BLaER1 treated with 17β-estradiol and CSF1 and Interleukin-3, amounts not matched to agents 10 nM and 100 nM (cell line): ENCODE measurements around the gene EMID1.
A peak's percentile ranks its signal among the peaks of the same experiment; 100 is the strongest.

ENCODE experiments used
- H3K27ac ChIP-seq, 11 experiments: shearing (Covaris generic); formaldehyde crosslinking; 2 replicates each; pipeline ENCODE4 v1.8.1; 2022
- H3K27me3 ChIP-seq, 11 experiments: shearing (Covaris generic); formaldehyde crosslinking; 2 replicates each; pipeline ENCODE4 v1.8.1; 2022
- H3K36me3 ChIP-seq, 11 experiments: shearing (Covaris generic); formaldehyde crosslinking; 2 replicates each; pipeline ENCODE4 v1.8.1; 2022
- H3K4me1 ChIP-seq, 10 experiments: shearing (Covaris generic); formaldehyde crosslinking; 2 replicates each; pipeline ENCODE4 v1.8.1; 2022
- H3K4me2 ChIP-seq, 11 experiments: shearing (Covaris generic); formaldehyde crosslinking; 2 replicates each; pipeline ENCODE4 v1.8.1; 2022
- H3K4me3 ChIP-seq, 10 experiments: shearing (Covaris generic); formaldehyde crosslinking; 2 replicates each; pipeline ENCODE4 v1.8.1; 2022
- H3K9ac ChIP-seq, 11 experiments: shearing (Covaris generic); formaldehyde crosslinking; 2 replicates each; pipeline ENCODE4 v1.8.1; 2022
- H3K9me3 ChIP-seq, 11 experiments: shearing (Covaris generic); formaldehyde crosslinking; replicated peaks in 1 of 11; 2 replicates each; pipeline ENCODE4 v1.8.1; 2022
- H4K20me1 ChIP-seq, 11 experiments: shearing (Covaris generic); formaldehyde crosslinking; 2 replicates each; pipeline ENCODE4 v1.8.1; 2022
- Cebpa-rat ChIP-seq, 11 experiments: shearing (Covaris generic); IDR thresholded peaks; 2 replicates each; pipeline ENCODE4 v1.8.1; 2022

EMID1 gene

DNA sequence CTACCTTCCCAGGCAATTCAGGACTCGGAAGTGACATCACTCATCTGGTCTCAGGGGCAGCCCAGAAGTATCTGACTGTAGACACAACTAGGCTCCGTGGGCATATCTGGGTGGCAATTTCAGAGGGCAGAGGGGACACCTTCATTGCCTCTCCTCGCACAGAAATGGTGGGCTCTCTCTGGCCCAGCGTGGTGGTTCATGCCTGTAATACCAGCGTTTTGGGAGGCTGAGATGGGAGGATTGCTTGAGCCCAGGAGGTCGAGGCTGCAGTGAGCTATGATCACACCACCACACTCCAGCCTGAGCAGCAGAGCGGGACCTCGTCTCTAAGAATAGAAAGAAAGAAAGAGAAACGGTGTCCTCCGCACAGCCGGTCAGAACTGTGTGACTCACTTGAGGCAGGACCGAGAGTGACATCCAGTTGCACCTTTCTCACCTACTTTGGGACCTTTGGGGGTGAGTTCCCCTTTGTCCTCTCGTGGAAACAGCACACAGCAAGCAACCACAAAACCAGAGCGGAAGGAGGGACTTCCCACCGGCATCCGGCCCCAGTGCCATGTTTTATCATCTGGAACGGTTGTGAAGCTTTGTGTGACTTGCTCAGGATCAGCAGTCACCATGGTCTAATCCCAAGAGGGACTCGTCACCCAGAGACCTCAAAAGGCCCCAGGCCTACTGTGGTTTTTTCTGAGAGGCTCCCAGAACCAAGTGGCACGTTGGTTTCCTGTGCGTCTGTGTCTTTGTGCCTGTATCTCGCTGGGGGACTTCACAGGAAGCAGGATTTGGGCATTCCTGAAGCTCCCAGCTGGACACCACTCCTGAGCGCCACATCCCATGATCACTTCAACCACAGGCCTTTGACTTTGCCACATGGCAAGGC lies 38.4 kb upstream of the EMID1 start:
- Histone ChIP-seq H3K9me3 (peaks cover 0 to 4% (median 0%) of the 10 kb centered on the region in 11 experiments; a peak in 3 of 22 replicates), H3K4me2 (peak overlapping the region; percentile 49 to 95 (median 83)), H3K9ac (0 out of 22 replicates have a peak overlapping the region, but pooled peaks of 2 of the 11 experiments have one; percentile 3 to 9), H3K27ac (peak overlapping the region in 7 of 11 experiments; percentile 12 to 52 (median 38); a peak in 9 of 22 replicates), H3K27me3 (peaks cover 90 to 100% (median 95%) of the 10 kb centered on the region in 11 experiments), H3K36me3 (no peaks in the 10 kb centered on the region), H3K4me3 (0 out of 20 replicates have a peak overlapping the region, but pooled peaks of 1 of the 10 experiments have one; percentile 8), H3K4me1 (peaks cover 24 to 32% (median 30%) of the 10 kb centered on the region in 10 experiments), H4K20me1 (peaks cover 0 to 72% (median 39%) of the 10 kb centered on the region in 11 experiments; a peak in 16 of 22 replicates)
- no peak for TF ChIP-seq Cebpa-rat (IDR thresholded peaks at IDR 0.05)

DNA sequence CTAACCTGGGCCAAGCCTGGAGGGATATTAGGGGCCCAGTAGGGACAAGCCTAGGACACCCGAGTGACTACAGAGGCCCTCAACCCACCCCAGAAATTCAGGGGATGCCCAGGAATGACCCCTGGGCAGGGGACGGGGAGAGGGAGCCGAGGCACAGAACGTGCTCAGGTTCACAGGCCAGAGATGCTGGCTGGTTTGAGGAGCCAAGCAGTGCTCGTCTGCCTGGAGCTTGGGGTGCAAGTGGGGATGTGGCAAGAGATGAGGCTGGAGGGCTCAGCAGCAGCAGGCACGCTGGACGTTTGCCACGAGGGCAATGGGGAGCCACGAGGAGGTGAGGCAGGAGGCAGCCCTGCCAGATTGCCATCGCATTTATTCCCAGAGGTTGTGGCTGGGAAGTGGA lies 34.0 kb upstream of the EMID1 start:
- H3K36me3 ChIP-seq = peaks cover 0 to 4% (median 0%) of the 10 kb centered on the region in 11 experiments; a peak in 1 of 22 replicates
- H3K27ac ChIP-seq = no peak overlapping the region
- H3K27me3 ChIP-seq = peaks cover 59 to 93% (median 90%) of the 10 kb centered on the region in 11 experiments
- no peak for TF ChIP-seq Cebpa-rat (IDR thresholded peaks at IDR 0.05)
- H3K9ac ChIP-seq = no peak overlapping the region
- peaks cover 24 to 46% (median 37%) of the 10 kb centered on the region in 11 experiments for H3K9me3 ChIP-seq
- H3K4me2 ChIP-seq = no peak overlapping the region
- H4K20me1 ChIP-seq = peaks cover 0 to 56% (median 27%) of the 10 kb centered on the region in 11 experiments; a peak in 16 of 22 replicates
- no peak overlapping the region for H3K4me3 ChIP-seq
- peaks cover 20 to 23% (median 22%) of the 10 kb centered on the region in 10 experiments for H3K4me1 ChIP-seq

- Histone ChIP-seq H3K4me2 (no peak overlapping the region), H3K9ac (no peak overlapping the region), H3K4me1 (peaks cover 15 to 18% (median 17%) of the 10 kb centered on the region in 10 experiments), H3K4me3 (no peak overlapping the region), H3K27me3 (peaks cover 56 to 93% (median 87%) of the 10 kb centered on the region in 11 experiments), H3K9me3 (peaks cover 24 to 47% (median 37%) of the 10 kb centered on the region in 11 experiments), H3K27ac (no peak overlapping the region), H4K20me1 (peaks cover 0 to 52% (median 22%) of the 10 kb centered on the region in 11 experiments; a peak in 16 of 22 replicates), H3K36me3 (peaks cover 0 to 4% (median 0%) of the 10 kb centered on the region in 11 experiments; a peak in 1 of 22 replicates)
- TF ChIP-seq Cebpa-rat (IDR thresholded peaks at IDR 0.05) = no peak
Measured at GRCh38 chr22:29172216-29172615, 33.5 kb upstream of the EMID1 start.

DNA sequence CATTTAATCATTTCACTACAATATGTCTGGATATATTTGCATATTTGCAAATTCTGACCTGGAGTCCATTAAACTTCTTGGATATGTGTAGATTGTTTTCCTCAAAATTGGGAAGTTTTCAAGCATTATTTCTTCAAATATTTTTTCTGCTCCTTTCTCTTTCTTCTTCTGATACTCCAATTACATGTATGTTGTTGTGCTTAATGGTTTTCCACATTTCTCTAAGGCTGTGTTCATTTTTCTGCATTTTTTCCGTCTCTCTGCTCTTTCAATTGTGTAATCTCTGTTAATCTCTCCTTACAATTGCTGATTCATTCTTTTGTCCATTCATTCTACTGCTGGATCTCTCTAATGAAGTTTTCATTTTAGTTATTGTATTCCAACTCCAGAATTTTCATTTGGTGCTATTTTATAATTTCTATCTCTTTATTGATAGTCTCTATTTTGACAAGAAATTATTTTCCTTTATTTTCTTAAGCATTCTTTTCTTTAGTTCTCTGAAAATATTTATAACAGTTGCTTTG lies 30.3 kb upstream of the EMID1 start:
- Histone ChIP-seq H3K4me3 (no peak overlapping the region), H4K20me1 (peaks cover 0 to 26% (median 6%) of the 10 kb centered on the region in 11 experiments; a peak in 7 of 22 replicates), H3K36me3 (peaks cover 0 to 4% (median 0%) of the 10 kb centered on the region in 11 experiments; a peak in 1 of 22 replicates), H3K9me3 (peaks cover 28 to 53% (median 47%) of the 10 kb centered on the region in 11 experiments), H3K9ac (no peak overlapping the region), H3K27me3 (peaks cover 30 to 72% (median 59%) of the 10 kb centered on the region in 11 experiments), H3K4me2 (no peak overlapping the region), H3K27ac (no peak overlapping the region), H3K4me1 (no peaks in the 10 kb centered on the region)
- TF ChIP-seq Cebpa-rat (IDR thresholded peaks at IDR 0.05) = no peak

GRCh38 chr22:29183971-29184848 lies 21.5 kb upstream of the EMID1 start:
- H4K20me1 ChIP-seq = peaks cover 0 to 28% (median 3%) of the 10 kb centered on the region in 11 experiments; a peak in 5 of 22 replicates
- H3K9ac ChIP-seq = no peak overlapping the region
- peaks cover 0 to 10% (median 6%) of the 10 kb centered on the region in 10 experiments; a peak in 11 of 20 replicates for H3K4me1 ChIP-seq
- TF ChIP-seq Cebpa-rat (IDR thresholded peaks at IDR 0.05) = no peak
- H3K4me2 ChIP-seq = peak overlapping the region in 2 of 11 experiments; percentile 37 to 52; a peak in 2 of 22 replicates
- no peak overlapping the region for H3K4me3 ChIP-seq
- peaks cover 3 to 41% (median 19%) of the 10 kb centered on the region in 11 experiments; a peak in 17 of 22 replicates for H3K27me3 ChIP-seq
- H3K27ac ChIP-seq = no peak overlapping the region
- no peaks in the 10 kb centered on the region for H3K36me3 ChIP-seq
- peaks cover 0 to 12% (median 7%) of the 10 kb centered on the region in 11 experiments; a peak in 13 of 22 replicates for H3K9me3 ChIP-seq

DNA sequence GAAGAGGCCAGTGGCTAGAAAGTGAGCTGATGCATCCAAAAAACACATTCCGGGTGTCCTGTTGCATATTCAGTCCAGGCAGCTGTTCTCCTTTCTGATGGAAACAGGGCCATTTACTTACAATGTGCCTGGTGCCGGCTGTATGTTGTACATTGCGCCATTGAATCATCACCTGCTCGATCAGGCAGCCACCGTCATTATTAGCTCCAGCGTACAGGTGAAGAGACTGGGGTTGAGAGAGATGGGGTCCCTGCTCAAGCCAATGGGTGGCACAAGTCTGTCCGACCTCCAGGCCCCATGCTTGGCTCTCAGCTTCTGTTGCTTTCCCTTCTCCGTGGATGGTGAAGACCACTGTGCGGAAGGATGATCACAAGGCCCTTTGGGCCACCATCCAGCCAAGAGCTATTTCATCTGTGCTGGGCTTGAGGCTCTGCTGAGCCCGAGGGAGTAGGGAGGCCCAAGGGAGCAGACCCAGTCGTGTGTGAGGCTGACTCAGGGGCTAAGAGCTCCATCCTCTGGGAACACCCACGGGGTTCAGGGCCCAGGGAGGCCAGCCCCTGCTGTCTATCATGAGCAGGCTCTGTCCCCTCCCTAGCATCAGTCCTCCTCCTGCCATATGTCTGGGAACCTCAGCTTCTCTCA lies 20.7 kb upstream of the EMID1 start:
- H3K4me1 ChIP-seq = peaks cover 0 to 10% (median 6%) of the 10 kb centered on the region in 10 experiments; a peak in 11 of 20 replicates
- peaks cover 3 to 49% (median 19%) of the 10 kb centered on the region in 11 experiments; a peak in 18 of 22 replicates for H3K27me3 ChIP-seq
- no peaks in the 10 kb centered on the region for H3K36me3 ChIP-seq
- no peak overlapping the region for H3K27ac ChIP-seq
- TF ChIP-seq Cebpa-rat (IDR thresholded peaks at IDR 0.05) = no peak
- H4K20me1 ChIP-seq = peaks cover 0 to 28% (median 3%) of the 10 kb centered on the region in 11 experiments; a peak in 5 of 22 replicates
- H3K4me2 ChIP-seq = peak overlapping the region in 8 of 11 experiments; percentile 8 to 55 (median 28); a peak in 12 of 22 replicates
- peaks cover 0 to 6% (median 4%) of the 10 kb centered on the region in 11 experiments; a peak in 10 of 22 replicates for H3K9me3 ChIP-seq
- H3K9ac ChIP-seq = no peak overlapping the region
- no peak overlapping the region for H3K4me3 ChIP-seq

DNA sequence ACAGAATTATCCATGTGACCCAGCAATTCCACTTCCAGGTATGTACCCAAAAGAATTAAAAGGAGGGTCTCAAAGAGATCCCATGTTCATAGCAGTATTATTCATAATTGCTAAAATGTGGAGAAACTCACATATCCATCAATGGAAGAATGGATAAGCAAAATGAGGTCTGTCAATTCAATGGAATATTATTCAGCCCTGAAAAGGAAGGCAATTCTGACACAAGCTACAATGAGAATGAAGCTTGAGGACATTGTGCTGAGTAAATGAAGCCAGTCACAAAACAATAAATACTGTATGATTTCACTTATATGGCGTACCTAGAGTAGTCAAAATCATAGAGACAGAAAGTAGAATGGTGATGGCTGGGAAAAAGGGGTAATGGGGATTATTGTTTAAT lies 19.4 kb upstream of the EMID1 start:
- Histone ChIP-seq H3K27me3 (peaks cover 3 to 50% (median 19%) of the 10 kb centered on the region in 11 experiments; a peak in 19 of 22 replicates), H3K9me3 (peaks cover 0 to 4% (median 0%) of the 10 kb centered on the region in 11 experiments; a peak in 2 of 22 replicates), H4K20me1 (peaks cover 0 to 29% (median 3%) of the 10 kb centered on the region in 11 experiments; a peak in 5 of 22 replicates), H3K4me3 (no peak overlapping the region), H3K4me2 (no peak overlapping the region), H3K27ac (no peak overlapping the region), H3K4me1 (peaks cover 0 to 10% (median 6%) of the 10 kb centered on the region in 10 experiments; a peak in 11 of 20 replicates), H3K9ac (no peak overlapping the region), H3K36me3 (no peaks in the 10 kb centered on the region)
- TF ChIP-seq Cebpa-rat (IDR thresholded peaks at IDR 0.05) = no peak
